GM12872 (cell line): ENCODE data around the gene PLVAP.

Experiments used
- CTCF ChIP-seq: IDR thresholded peaks from 3 replicates; pipeline ENCODE4 v1.5.1; 2011; ENCODE audit warnings: low read depth, mild to moderate bottlenecking, low read length, moderate library complexity; ENCODE audit not compliant: insufficient read depth

Gene PLVAP, protein sequence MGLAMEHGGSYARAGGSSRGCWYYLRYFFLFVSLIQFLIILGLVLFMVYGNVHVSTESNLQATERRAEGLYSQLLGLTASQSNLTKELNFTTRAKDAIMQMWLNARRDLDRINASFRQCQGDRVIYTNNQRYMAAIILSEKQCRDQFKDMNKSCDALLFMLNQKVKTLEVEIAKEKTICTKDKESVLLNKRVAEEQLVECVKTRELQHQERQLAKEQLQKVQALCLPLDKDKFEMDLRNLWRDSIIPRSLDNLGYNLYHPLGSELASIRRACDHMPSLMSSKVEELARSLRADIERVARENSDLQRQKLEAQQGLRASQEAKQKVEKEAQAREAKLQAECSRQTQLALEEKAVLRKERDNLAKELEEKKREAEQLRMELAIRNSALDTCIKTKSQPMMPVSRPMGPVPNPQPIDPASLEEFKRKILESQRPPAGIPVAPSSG

GRCh38 chr19:17376935-17377600, at the start of gene PLVAP:
Gene PLVAP (minus strand): TSS chr19:17377342. CDS start chr19:17377288, 54 bp downstream.
- TF ChIP-seq CTCF: no peak

- TF ChIP-seq CTCF: peak; percentile 44
Measured at GRCh38 chr19:17424743-17425365, 47.7 kb upstream of the PLVAP start.

DNA sequence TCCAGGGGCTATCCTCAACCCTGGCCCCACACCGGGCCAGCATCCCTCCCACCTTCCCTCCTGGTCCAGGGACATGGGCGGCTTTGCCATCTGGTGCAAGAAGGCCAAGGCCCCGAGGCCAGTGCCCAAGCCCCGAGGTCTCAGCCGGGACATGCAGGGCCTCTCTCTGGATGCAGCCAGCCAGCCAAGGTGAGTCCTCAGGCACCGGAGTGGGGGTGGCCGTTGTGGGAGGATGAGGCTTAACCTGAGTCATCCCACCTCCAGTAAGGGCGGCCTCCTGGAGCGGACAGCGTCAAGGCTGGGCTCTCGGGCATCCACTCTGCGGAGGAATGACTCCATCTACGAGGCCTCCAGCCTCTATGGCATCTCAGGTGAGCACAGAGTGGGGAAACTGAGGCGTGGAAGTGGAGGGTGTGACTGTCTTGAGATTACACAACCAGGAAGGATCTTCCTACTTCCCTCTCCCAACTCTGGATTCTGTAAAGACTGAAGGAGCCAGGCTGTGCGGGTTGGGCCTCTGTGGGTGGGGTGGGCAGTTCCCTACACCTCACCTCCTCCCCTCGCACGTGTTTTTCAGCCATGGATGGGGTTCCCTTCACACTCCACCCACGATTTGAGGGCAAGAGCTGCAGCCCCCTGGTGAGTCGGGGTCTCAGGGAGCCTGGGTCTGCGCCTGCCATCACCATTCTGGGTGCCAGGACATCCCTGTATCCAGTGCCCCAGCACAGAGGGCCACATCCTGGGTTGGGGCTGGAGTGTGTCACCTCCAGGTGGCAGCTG, 46.5 kb upstream of the PLVAP start:
- TF ChIP-seq CTCF: no peak

DNA sequence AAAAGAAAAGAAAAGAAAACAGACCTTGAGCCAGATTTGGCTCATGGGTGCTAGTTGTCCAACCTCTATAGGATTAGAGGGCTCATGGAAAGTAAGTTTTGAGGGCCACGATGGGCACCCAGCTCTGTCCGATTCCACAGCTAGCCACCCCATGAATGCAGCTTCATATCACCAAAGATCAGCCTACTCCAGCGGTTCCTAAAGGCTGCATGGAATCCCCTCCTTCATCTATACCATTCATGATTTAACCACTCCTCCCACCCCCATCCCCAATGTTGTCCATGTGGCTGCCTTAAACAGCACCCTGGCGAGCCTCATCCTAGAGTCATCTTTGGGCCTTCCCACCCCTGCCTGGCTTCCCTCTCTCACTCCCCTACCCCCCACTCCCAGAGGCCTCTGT, 44.8 kb upstream of the PLVAP start:
- no peak for TF ChIP-seq CTCF

DNA sequence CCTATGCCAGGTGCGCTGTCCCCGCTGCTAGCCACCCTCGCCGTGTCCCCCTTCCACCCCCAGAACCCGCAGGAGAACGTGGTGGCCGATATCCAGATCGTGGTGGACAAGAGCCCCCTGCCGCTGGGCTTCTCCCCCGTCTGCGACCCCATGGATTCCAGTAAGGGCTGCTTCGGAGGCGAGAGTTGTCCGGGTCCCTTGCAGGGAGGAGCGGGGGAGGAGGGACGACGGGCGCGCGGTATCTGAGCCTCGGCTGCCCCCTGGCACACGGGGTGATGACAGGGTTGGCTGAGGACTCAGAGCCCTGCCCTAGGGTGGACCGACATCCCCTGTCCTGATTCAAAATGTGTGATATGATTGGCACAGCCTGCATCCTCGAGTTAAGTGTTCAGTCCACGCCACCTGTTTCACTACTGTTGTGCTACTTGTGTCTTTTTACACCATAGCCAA, 43.4 kb upstream of the PLVAP start:
- no peak for TF ChIP-seq CTCF

DNA sequence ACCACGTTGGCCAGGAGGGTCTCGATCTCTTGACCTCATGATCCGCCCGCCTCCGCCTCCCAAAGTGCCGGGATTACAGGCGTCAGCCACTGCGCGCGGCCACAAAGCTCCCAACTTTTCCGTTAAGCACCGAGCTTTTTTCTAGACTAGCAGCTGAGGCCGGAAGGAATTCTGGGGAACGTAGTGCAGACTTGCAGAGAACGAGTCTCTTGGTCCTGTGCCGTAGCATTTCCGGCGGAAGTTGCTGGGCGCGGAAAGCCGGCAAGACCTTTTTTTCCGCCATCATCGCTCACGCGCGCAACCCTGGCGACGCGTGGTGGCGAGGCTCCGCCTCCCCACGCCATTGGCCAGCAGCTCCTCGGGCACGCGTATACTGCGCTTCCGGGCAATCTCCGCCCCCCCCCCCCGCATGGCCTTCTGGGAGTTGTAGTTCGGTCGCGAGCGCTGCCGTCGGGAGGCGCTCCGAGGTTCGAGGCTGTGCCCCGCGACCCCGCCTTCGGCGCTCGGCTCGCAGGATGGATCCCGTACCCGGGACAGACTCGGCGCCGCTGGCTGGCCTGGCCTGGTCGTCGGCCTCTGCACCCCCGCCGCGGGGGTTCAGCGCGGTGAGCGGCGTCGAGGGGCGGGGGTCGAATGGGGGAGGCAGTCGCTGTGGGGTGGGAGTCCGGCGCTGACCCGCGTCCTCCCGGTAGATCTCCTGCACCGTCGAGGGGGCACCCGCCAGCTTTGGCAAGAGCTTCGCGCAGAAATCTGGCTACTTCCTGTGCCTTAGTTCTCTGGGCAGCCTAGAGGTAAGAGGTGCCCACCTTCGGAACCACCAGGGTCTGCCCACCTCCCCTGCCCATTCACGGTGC, 42.7 kb upstream of the PLVAP start, which contains the start of gene MVB12A:
MVB12A (plus strand) TSS at position 427 of the 854 bp plus-strand sequence; CDS start at position 516, 89 bp downstream.
- TF ChIP-seq CTCF: no peak
